HG02588 (cell line): ENCODE measurements around the gene ASB10.

Source experiments
- ATAC-seq: cut with Tn5 transposase; IDR thresholded peaks from one replicate; pipeline ENCODE4 v1.9.1; 2021; ENCODE audit warnings: mild to moderate bottlenecking, moderate library complexity; ENCODE audit not compliant: unreplicated experiment

The ASB10 gene

DNA sequence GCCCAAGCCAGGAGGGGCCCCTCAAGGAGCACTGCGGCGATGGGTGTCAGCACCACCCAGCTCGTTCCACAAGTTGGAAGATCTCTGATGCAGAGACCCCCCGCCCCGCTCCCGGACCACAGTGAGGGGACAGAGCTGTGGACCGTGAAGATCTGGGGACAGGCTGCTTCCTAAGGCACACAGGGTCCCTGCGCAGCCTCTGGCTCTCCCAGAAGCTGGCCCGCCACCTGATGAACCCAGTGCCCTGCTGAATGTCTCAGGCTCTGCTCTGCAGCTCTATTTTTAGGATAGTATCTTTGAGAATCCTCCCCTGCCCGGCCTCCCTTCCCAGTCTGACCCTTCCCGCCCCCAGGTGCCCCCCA is 49.3 kb downstream of the ASB10 start:
- ATAC-seq = no peak

DNA sequence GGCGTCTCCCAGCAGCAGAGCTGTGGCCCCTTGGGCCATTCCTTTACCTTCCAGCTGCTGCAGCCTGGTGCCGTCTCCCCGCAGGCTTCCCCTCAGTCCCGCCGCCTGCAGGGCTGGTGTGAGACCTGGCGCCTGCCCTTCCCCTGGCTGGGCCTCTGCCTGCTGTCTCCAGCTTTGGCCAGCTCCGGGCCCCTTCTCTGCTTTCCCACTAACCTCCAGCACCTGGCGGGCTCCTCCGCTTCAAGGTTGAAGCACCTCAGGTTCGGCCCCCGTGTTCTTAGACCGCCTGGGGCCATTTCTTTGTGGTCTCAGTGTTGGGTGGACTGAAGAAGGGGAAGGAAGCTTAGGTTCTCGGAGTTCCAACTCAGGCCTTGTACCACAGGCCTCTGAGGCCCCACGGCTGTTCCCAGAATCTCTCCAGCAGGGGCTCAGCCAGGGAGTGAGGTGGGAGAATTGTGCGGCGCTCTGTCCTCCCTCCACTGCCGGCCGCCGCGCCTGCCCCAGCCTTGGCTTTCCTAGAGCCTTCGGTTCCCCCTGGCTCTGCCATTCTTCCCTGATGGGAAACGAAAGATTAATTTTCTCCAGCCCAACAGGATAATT is 49.9 kb downstream of the ASB10 start:
- ATAC-seq = no peak

DNA sequence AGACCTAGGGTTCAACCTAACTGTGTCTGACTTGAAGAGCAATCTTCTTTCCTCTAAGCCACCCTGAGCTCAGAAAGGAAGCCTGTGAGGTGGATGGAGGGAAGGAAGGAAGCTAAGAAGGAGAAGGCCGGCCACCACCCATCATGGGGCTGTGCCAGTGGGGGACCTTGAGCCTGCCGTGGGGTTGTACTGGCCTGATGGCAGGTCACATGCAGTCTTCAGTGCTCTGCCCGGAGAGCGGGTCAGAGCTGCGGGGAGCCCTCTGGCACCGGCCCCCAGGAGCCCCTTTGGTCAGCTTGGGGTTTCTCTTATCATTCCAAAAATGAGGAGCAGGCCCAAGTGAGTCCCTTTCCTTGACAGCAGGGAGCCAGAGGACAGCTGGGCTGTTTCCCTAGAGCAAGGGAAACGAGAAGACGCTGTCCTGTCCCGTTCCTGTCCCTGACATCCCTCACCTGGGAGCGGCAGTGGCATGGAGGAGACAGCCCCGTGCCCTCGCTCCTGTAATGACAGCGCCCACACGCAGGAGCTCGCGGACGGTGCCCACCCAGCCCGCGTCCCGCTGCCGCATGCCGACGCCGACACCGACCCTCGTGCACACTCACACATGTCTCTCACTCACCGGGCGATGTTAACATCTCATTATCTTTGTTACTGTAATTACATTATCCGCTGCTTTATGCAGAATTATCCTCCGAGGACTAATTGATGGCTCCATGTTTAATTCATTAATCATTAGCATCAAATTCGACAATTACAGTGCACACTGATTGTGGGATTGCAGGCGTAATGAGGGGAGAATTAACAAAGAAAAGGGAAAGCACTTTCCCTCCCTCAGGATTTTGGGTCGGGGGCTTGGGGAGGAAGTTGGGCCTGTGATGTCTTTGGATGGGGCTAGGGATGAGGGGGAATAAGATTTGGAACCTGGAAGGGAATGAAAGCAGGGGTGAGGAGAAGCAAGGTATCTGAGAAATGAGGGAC is 50.9 kb downstream of the ASB10 start:
- ATAC-seq = no peak

DNA sequence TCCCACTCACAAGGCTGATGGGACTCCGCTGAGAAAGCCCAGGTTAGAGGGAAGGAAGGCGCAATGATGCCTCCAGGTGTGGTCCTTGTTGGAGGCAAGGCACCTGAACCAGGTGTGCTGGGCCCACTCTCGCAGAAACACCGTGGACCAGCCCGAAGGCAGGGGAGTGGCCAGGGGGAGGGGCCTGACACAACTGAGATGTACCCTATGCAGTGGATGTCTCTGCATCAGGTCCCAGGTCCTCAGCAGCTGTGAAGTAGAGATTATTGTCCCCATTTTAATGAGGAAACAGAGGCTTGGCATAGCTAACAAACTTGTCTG is 51.6 kb downstream of the ASB10 start:
- ATAC-seq = no peak

DNA sequence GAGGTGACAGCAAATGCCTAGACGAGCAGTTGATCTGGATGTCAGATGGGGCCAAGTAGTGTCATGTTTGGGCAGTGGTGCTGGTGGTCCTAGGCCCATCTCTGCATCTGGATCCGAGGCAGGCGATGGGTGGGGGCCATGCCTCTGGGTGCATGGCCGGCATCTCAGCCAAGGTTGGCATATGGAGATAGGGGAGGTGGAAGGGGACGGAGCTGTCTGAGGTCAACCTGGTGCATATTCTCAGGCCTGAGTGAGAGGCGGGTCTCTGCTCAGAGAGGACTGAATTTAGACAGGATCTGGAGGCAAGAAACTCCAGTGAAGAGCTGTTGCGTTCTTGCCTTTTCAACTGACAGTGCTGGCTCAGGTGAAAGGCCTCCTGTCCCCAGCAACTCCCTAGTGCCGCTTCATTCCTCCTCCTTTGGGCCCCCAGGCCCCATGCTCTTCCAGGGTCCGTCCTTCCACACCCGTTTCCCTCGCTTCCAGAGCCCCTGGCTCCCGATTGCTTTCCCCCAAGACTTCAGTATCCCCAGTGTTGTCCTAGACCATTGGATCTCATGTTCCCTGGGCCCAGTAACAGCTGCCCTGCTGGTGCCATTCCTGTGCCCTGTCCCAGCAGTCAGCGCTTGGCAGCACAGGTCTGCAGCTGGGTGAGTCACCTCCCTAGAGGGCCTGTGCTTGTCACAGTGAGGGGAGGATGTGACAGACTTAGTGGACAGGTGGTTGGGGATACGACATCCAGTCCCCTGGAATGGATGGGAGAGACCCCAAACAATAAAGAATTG is 52.1 kb downstream of the ASB10 start:
- ATAC-seq = no peak

DNA sequence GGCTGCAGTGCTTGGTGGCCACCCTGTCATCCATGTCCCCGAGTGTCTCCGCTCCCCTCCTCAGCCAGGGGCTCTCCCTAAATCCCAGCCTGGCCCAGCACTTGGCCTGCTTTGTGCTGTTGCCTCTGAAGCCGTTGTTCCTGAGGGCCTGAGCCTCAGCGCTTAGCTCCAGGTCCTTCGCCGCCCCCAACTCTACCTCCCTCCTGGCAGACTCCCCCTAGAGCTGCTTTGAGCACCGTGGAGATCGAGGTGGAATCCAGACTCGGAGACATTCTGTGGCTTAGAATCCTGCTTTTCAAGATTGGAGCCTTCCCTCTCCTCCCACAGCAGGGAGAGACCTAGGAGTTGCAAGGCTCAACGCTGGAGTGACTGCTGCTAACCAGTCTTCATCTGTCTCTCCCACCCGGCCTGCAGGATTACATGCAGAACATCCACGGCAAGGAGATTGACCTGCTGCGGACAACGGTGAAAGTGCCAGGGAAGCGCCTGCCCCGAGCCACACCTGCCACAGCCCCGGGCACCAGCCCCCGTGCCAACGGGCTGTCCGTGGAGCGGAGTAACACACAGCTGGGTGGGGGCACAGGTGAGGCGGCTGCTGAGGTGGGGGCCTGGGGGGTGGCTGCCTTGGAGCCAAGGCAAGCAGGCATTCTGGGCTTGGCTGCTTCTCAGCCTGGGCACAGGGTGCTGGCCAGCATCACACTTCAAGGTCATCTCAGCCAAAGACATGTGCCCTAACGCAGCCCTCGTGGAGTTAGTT is 52.9 kb downstream of the ASB10 start:
- ATAC-seq = no peak

DNA sequence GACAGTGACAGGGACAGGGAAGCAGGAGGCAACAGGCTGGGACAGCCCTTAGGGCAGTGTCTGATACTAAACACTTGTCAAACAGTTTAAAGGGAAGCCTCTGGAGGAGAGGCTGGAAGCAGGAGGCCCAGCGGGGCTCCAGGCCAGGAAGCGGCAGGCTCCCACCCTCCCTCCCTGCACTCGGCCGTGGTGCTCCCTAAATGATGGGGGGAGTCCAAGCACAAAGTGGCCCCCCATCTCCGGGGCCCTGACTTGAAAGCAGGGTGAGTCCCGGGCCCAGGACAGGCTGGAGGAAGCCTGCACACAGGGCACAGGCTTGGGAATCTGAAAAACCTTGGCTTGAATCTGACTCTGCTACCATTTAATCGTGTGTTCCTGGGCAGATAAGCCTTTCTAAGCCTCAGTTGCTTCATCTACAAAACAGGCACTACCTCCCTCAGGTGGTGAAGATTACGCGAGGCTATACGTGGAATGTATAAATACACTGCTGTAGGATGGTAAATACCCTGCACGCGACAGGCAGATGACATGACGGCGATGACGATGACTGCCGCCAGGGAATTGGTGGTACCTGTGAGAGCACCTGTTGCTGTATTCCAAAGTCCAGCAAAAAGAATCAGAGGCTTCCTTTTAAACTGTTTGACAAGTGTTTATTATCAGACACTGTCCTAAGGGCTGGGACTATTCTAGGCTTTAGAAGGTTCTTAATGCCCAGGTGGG is 53.6 kb downstream of the ASB10 start:
- no peak for ATAC-seq

DNA sequence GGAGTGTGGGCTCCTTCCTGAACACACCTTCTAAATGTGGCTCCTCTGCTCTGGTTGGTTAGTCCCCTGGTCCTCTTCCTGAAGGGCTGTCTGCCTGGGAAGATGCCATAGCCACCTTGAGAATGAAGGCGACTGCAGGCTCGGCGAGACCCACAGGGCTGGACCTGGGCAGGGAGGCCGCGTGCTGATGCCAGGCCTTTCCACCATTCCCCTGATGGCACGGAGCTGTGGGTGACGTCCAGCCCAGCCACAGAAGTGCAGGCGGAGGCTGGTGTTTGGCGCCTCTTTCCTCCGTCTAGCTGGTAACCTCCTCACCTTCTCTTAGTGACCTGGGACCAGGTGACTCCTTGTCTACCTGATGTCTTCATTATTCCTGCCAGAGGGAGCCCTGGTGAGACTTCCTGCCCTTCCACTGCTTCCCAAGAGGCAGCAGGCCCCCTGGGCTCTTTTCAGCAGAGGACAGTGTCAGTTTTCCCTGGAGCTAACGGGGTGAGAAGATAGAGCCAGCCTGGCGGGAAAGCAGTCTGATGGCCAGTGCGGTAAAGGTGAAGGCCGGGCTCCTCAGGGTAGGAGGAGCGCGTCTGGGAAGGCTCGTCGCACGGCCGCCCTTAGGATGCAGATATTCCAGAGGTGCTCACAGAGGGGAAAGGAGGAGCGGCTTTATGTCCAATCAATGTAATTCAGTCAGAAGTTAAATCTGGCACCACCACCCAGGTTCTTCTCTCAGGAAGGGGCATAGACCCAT is 54.4 kb downstream of the ASB10 start:
- no peak for ATAC-seq

DNA sequence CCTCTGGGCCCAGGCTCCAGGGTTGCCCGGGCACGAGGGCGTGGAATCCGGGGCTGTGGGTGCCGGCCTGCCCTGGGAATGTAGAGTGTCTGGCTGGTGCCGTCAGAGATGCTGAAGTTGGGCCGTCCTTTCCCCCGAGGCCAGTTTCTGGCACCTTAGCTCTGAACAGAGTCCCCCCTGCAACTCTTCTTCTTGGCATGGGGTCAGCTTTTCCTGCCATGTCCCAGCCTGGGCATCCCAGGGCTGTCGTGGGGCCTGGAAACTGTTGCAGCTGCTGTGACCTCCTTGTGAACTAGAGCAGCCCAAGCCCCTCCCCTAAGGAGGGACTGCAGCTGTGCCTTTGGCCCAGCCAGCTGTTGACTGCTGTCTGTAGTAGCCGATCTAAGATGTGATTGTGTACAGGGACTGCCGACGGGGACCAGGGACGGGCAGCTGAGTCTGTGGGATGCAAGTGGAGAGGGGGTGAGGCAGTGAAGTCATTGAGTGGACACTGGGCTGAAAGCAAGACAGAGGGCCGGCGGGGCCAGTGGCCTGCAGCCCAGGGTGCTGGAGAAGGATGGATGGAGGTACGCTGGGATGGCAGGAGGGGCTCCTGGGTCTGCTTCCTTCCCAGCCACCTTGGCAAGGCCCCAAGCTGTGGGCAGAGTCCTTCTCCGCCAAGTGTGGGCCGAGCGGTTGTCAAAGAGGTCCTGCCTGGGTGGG is 55.3 kb downstream of the ASB10 start:
- ATAC-seq = no peak

DNA sequence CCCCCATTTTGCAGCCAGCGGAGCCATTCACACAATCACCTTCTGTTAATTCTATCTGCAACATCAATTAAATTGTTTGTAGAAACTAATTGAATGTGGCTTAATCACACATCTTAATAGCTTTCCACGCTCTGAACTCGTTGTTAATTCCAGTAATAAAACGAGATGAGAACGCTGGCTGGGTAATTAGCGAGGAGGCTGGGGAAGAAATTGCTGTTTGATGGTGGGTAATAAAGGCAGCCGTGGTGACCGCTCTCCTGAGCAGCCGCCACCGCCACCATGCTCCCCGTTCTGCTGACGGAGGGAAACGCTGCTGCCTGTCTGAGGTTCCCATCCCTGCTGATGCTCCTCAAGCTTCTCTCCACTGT is 55.8 kb downstream of the ASB10 start:
- ATAC-seq = no peak

DNA sequence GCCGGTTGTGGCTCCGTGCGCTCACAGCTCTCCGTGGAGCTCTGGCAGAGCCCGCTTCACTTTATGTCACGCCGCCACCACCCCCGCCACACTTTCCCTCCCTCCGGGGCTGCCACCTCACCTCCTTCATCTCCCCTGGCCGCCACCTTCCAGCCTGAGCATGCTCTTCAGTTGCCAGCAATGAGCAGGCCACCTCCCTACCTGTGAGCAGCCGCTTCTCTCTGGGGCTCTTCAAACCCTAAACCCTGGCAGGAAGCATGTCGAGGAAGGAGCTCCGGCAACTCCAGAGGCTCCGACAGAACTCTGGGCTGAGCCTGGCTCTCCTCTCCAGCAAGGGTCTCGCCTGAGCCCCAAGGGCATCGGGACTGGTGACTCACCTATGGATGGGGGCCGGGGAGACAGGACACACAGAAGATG is 56.3 kb downstream of the ASB10 start:
- ATAC-seq = no peak

DNA sequence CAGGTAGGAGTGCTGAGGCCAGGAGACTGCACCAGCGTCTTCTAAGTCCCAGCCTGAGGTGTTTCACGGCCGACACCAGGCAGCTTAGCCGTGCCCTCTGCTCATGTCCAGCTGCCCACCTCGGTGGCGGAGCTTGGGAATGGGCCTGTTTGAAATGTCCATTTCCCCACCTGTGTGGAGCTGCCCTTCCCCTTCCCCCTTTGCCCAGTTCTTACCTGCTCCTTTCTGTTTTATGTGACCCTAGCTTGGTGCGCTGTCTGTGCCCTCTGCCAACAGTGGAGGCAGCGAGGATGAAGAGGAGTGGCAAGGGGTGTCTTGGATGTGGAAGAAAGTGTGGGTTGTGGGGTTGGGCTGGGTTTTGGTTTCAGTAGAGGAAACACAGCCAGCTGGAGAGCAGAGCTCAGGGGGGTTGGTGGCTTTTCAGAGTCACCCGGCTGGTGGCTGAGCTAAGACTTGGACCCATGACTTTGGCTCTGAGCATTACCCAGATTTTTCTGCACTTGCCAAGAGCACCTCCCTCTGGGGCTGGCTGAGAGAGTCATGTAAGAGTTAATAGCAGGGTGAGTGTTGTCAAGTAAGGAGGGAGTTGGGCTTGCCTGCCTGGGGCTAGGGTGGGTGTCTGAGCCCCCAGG is 57.0 kb downstream of the ASB10 start:
- no peak for ATAC-seq

DNA sequence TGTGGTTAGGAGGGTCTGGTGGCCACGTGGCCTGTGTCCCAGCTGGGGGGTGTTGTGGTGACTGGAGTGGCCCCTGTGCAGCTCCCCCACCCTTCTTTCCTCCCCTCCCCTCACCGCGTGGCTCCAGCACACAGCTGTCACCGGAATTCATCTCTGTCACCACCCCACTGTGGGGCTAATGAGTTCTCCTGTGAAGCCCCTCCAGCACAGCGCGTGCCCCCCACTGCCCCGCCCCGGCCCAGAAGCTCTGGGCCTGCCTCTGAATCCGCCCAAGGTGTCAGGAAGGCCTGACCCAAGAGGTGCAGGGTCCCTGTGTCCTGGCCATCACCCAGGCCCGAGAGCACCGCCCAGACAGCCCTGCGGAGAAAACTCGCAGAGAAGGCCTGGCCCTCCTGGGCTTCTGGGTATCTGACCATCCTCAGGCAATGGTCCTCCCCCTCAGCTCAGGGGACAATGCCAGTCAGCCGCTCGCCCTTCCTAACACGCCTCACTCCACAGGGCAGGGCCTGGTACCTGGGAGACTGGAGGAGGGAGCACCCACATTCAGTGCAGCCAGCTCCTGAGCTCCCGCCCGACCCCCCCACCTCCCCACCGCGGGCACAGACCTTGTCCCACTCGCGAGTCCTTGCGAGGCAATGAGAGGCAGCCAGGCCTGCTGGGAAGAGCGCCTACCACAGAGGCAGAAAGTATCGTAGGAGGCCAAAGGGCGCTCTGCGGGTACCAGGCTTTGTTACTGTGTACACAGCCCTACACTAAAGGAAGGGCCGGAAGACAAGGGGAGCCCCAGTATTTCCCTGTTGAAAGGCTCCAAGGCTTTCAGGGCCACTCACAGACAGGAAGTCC is 57.7 kb downstream of the ASB10 start:
- ATAC-seq = no peak

DNA sequence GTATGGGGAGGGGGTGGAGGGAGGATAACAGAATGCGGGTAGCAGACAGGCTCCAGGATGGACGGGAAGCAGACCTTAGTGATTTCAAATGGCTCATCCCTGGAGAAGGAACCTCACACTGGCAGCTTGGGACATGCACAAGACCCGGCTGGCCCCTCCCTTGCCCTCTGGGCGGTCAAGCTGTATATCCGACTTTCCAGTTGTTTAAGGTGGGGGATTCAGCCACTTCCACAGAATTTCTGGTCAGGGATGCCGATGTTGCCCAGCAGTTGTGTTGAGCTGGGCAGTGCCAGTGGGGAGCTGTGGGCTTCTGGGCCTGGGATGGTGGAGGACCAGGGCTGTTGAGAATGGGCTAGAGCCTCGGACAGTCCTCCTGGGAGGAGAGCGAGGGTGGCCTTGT is 58.3 kb downstream of the ASB10 start:
- no peak for ATAC-seq

DNA sequence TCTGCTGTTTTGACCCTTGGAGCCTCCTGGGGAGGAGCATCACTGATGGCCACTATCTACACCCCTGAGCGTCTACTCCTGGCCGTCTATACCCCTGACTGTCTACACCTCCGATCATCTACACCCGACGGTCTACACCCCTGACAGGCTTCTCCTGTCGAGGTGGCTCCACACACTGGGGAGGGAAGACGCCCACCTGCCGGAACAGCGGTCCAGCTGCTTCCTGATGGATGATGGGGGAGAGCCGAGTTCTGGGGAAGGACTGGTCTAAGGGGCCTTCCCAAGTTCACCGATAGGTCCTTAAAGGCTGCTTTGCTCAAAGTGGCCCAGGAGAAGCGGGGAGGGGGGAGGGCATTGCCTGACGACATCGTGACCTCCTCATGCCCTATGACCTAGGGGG is 58.9 kb downstream of the ASB10 start:
- no peak for ATAC-seq

DNA sequence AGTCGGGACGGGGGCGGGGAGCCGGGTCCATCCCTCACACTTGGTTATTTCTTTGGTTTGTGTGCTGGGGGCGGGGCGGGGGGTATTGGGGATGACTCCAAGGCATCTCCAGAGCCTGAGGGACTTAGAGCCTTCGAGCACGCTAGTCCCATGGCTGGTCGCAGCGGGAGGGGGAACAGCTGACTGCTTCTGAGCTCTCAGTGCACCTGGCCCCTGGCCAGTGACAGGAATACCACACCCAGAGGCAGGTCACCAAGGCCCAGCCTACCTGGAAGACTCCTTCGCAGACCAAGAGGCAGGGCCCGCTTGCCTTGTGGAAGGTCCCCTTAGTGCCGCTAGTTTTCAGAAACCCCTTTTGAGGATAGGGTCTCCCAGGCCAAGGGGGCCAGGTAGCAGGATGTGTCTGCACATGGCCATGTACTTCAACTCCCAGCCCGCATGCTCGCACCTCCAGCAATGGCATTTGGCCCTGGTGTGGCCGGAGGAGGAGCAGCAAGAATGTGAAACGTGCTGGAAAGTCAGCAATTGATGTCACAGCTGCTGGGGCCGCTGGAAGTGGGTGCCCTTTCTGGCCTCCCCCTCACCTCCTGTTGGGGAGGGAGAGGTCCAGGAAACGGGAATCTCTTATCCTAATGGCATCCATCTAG is 60.4 kb downstream of the ASB10 start:
- ATAC-seq = no peak

DNA sequence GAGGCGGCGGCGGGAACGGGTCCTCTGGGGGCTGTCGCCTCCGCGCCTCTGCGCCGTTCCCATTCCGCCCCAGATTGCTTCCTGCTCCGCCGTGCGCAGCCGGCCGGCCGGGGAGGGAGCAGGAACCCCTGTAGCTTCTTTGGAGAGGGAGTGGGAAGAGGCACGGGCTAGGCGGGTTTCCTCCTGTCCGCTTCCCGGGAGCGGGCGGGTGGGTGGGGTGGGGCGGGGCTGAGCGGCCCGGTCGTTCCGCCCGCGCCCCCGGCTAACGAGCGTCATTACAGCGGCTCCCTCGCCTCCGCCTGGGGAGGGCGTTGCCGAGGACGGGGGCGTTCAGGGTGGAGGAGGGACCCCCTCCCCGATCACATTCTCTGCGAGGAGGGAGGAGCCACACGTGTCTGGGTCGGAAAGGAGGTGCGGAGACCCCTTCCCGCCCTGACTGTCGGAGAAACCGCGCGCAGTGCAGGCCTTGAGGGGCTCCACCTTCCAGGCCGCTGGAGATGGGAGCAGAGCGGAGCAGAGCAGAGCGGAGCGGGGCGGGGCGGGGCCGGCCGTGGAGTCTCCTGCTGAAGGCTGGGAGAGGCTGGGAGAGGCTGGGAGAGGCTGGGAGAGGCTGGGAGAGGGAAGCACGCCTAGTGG is 61.1 kb downstream of the ASB10 start:
- ATAC-seq = no peak
